OCI-LY7 (cell line): Measurements from ENCODE around the gene STK10. TPM values are rescaled to one million over a fixed set of nuclear protein-coding genes. Genes with fewer than 3 reads are reported as not detected.

Source experiments
- BruUV-seq: library from RNA; stranded (reverse); fragments of 400-500 nt; replicated peaks from 2 replicates; lab custom pipeline; 2021; lab: Mats Ljungman, UMichigan
- CTCF ChIA-PET: fragments of 300-600 bp; sonication (Branson Sonifier 250); formaldehyde crosslinking; loops from one replicate; lab custom pipeline; 2022; ENCODE audit warnings: antibody characterized with exemption; ENCODE audit not compliant: unreplicated experiment; lab: Charles Lee
- POLR2A ChIA-PET: fragments of 300-600 bp; sonication (Branson Sonifier 250); formaldehyde crosslinking; loops from one replicate; lab custom pipeline; 2022; ENCODE audit warnings: antibody characterized with exemption; lab: Charles Lee
- DNase-seq: peaks from one replicate; pipeline ENCODE4 v3.0.0-alpha.2; 2015; ENCODE audit warnings: low spot score
- H2AFZ ChIP-seq: fragments of 200-600 bp; sonication (generic), shearing (Covaris generic); 2 replicates; pipeline ENCODE4 v1.6.1; 2014; ENCODE audit warnings: mild to moderate bottlenecking, antibody characterized with exemption, low read length, moderate library complexity
- H3K27ac ChIP-seq: fragments of 200-600 bp; sonication (generic); 2 replicates; pipeline ENCODE4 v1.5.1; 2014; ENCODE audit warnings: mixed run types, low read depth, mild to moderate bottlenecking, moderate library complexity, low read length, inconsistent platforms; ENCODE audit not compliant: poor library complexity, severe bottlenecking
- H3K36me3 ChIP-seq: fragments of 200-600 bp; sonication (generic); 2 replicates; pipeline ENCODE4 v1.6.1; 2014; ENCODE audit warnings: mild to moderate bottlenecking, antibody characterized with exemption, low read length, moderate library complexity, mixed read lengths; ENCODE audit not compliant: insufficient read depth
- H3K4me1 ChIP-seq: fragments of 200-600 bp; sonication (generic); 2 replicates; pipeline ENCODE4 v1.5.1; 2014; ENCODE audit warnings: mild to moderate bottlenecking, low read length; ENCODE audit not compliant: insufficient read depth, poor library complexity, severe bottlenecking
- H3K4me2 ChIP-seq: fragments of 200-600 bp; sonication (generic); 2 replicates; pipeline ENCODE4 v1.6.1; 2014; ENCODE audit warnings: mild to moderate bottlenecking, low read length
- H3K4me3 ChIP-seq: fragments of 200-600 bp; sonication (generic); 2 replicates; pipeline ENCODE4 v1.5.1; 2014; ENCODE audit warnings: mild to moderate bottlenecking, low read depth, low read length; ENCODE audit not compliant: poor library complexity, severe bottlenecking
- H3K79me2 ChIP-seq: fragments of 200-600 bp; sonication (generic); 2 replicates; pipeline ENCODE4 v1.6.1; 2016; ENCODE audit warnings: low read depth, mild to moderate bottlenecking, low read length, moderate library complexity, mixed read lengths; ENCODE audit not compliant: insufficient read depth
- H3K9me2 ChIP-seq: fragments of 200-600 bp; sonication (generic); 2 replicates; pipeline ENCODE4 v1.6.1; 2016; ENCODE audit warnings: mild to moderate bottlenecking, low read length, mixed read lengths; ENCODE audit not compliant: insufficient read depth
- H3K9me3 ChIP-seq: fragments of 200-600 bp; sonication (generic); 2 replicates; pipeline ENCODE4 v1.6.1; 2014; ENCODE audit warnings: mild to moderate bottlenecking, mixed run types, low read length, mixed read lengths
- H4K20me1 ChIP-seq: fragments of 200-600 bp; sonication (generic); 2 replicates; pipeline ENCODE4 v1.6.1; 2014; ENCODE audit warnings: mild to moderate bottlenecking, antibody characterized with exemption, low read length, moderate library complexity, mixed read lengths; ENCODE audit not compliant: insufficient read depth
- EZH2phosphoT487 ChIP-seq: fragments of 200-600 bp; sonication (generic); IDR thresholded peaks from 2 replicates; pipeline ENCODE4 v1.6.1; 2018; ENCODE audit warnings: low read depth, borderline replicate concordance, mild to moderate bottlenecking, mixed run types, antibody characterized with exemption, low read length, moderate library complexity, mixed read lengths
- intact Hi-C: fragments of 100-400 bp; cut with micrococcal nuclease; formaldehyde crosslinking; loops from one replicate; pipeline ENCODE4 v1.10.0; 2022; ENCODE audit not compliant: unreplicated experiment
- total RNA-seq, 2 experiments: library from RNA; depleted of rRNA in 1 of 2; stranded (reverse); fragments of >200 nt in 1 of 2; shearing (Covaris generic) in 1 of 2; gene quantifications; 2 replicates each; pipeline ENCODE4 v1.2.3, GENCODE V29; 2014 to 2022
- TF ChIP-seq, protein P1 (sequence below): fragments of 200-600 bp; sonication (generic); conservative IDR thresholded peaks from 2 replicates; pipeline ENCODE4 v1.5.1; 2014; ENCODE audit warnings: mild to moderate bottlenecking, antibody characterized with exemption, low read length, moderate library complexity, mixed read lengths

The STK10 gene
- total RNA-seq, 2 experiments from 2014 or later, result 53.7 to 89.7 TPM

DNA sequence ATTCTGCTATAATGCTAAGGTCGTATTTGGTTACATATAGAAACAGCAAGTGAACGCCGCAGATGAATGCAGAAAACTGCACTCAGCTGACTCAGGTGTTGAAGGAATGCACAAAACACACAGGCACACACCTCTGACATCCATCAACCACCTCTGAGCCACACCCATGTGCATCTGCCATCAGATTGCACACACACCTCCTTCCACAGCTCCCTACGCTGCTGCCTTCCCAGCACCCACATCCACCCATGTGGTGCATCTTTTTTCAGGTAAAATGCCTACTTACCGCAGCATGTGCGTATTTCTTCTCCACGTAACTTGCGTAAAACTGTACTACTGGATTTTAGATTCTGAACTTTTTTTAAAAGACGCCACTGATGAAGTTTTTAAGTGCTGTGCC lies 7.1 kb downstream of the STK10 start:
- Histone ChIP-seq H3K9me2 (no peaks in the 10 kb centered on the region), H3K9me3 (no peaks in the 10 kb centered on the region; the same call in 1 of the 2 replicates), H2AFZ (no peak overlapping the region), H3K4me3 (no peak overlapping the region), H3K36me3 (peaks cover 51% of the 10 kb centered on the region), H3K79me2 (peaks cover 84% of the 10 kb centered on the region), H3K4me2 (no peak overlapping the region), H3K27ac (no peak overlapping the region), H4K20me1 (peaks cover 3% of the 10 kb centered on the region; the same call in 1 of the 2 replicates), H3K4me1 (peaks cover 54% of the 10 kb centered on the region)
- intact Hi-C loops, result no loop called here
- no TSS peak for BruUV-seq
- no peak for TF ChIP-seq EZH2phosphoT487
- TF ChIP-seq, protein P1, sequence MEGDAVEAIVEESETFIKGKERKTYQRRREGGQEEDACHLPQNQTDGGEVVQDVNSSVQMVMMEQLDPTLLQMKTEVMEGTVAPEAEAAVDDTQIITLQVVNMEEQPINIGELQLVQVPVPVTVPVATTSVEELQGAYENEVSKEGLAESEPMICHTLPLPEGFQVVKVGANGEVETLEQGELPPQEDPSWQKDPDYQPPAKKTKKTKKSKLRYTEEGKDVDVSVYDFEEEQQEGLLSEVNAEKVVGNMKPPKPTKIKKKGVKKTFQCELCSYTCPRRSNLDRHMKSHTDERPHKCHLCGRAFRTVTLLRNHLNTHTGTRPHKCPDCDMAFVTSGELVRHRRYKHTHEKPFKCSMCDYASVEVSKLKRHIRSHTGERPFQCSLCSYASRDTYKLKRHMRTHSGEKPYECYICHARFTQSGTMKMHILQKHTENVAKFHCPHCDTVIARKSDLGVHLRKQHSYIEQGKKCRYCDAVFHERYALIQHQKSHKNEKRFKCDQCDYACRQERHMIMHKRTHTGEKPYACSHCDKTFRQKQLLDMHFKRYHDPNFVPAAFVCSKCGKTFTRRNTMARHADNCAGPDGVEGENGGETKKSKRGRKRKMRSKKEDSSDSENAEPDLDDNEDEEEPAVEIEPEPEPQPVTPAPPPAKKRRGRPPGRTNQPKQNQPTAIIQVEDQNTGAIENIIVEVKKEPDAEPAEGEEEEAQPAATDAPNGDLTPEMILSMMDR, result no peak
- ChIA-PET CTCF (no interaction called here), POLR2A (interaction anchor here (0.6 to 0.7 kb wide), 2 partner anchors 70 to 951 kb away, joined by 3 read pairs; no protein-coding TSS in a partner anchor)
- no peak for DNase-seq

GRCh38 chr5:172178991-172179989 lies 8.7 kb downstream of the STK10 start:
- TF ChIP-seq, protein P1, result no peak
- no peak for TF ChIP-seq EZH2phosphoT487
- Histone ChIP-seq H3K9me2 (no peaks in the 10 kb centered on the region), H2AFZ (no peak overlapping the region; the same call in 1 of the 2 replicates), H3K4me2 (peak overlapping the region; percentile 87), H4K20me1 (no peaks in the 10 kb centered on the region), H3K27ac (peak overlapping the region; percentile 87), H3K4me3 (peak overlapping the region; percentile 60), H3K9me3 (no peaks in the 10 kb centered on the region; the same call in 1 of the 2 replicates), H3K79me2 (peaks cover 80% of the 10 kb centered on the region), H3K36me3 (peaks cover 35% of the 10 kb centered on the region), H3K4me1 (peaks cover 52% of the 10 kb centered on the region)
- TSS peak; percentile 14 for BruUV-seq
- POLR2A ChIA-PET, result interaction anchor here (0.5 to 2.7 kb wide), 8 partner anchors 9 to 1711 kb away, joined by 3 to 16 read pairs (median 4); partner anchors contain the start of gene STK10
- intact Hi-C loops, result loop anchor here (1.0 kb wide), 1 partner anchor 8 kb away; no protein-coding TSS in a partner anchor
- peak; percentile 62 for DNase-seq
- CTCF ChIA-PET, result interaction anchor here (0.5 to 0.9 kb wide), 3 partner anchors 8 to 67 kb away, joined by 3 to 9 read pairs (median 4); no protein-coding TSS in a partner anchor
